NCI-H2029 (cell line): ENCODE measurements around the gene ORMDL2.

ENCODE experiments used
- DNase-seq: peaks from one replicate; lab custom pipeline; 2025; lab: John Stamatoyannopoulos, UW

Gene ORMDL2, protein sequence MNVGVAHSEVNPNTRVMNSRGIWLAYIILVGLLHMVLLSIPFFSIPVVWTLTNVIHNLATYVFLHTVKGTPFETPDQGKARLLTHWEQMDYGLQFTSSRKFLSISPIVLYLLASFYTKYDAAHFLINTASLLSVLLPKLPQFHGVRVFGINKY

DNA sequence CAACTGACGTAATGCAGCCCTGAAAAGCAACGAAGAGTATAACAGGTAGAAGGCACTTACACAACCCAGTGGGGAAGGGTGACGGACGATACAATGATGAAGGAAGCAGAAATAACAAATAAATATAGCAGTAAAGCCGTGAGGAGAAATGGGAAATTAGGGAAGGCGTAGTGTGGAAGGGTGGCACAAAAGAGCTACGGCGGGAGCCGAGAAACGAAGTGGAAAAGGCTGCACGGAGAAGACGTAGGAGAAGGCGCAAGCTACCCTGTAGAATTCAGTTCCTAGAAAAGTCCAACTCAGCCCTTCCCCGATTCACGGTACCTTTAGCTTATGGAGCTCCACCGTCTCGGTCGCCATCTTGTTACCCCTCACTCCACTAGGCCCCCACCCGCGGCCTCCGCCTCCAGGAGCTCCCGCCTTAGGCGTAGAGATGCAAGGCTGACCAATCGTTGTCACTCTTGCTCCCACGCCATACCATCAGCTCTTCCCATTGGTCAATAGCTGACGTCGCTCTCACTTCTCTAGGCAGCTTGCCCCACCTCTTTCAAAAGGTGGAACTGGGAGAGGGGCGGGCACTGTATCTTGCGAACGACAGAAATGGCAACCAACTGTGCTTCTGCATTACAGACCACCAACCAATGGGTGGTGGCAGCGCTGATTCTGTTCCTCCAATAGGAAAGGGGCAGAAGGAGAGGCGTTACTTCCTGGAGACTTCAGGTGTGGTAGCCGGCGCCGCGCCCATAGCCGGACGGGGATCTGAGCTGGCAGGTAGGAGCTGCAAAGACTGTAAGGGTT lies at the start of gene ORMDL2, which contains the start of gene SARNP:
ORMDL2 (plus strand) TSS at position 697 of the 795 bp plus-strand sequence. CDS start 959 bp downstream, outside the sequence.
SARNP (minus strand) TSS at position 380 of the 795 bp plus-strand sequence; CDS start at position 357, 23 bp downstream.
- DNase-seq: peak; percentile 99

DNA sequence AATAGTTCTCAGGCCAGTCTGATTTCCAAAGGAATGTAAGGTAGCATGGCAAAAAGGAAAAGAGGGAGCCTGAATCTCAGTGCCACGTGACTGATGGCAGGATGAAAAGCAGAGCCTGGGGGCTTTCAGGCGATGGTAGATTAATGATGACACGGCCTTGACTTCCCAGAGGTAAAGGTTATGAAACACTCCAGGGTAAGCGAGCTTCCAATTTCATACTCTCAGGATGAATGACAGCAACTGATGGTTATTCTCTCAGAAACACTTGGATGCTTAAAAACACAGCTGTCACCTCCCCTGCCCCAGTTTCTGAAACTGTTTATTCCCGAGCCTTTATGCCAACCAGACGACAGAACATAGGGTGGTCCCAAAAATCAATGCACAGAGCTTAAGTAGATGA lies 46.1 kb upstream of the ORMDL2 start:
- DNase-seq: no peak

DNA sequence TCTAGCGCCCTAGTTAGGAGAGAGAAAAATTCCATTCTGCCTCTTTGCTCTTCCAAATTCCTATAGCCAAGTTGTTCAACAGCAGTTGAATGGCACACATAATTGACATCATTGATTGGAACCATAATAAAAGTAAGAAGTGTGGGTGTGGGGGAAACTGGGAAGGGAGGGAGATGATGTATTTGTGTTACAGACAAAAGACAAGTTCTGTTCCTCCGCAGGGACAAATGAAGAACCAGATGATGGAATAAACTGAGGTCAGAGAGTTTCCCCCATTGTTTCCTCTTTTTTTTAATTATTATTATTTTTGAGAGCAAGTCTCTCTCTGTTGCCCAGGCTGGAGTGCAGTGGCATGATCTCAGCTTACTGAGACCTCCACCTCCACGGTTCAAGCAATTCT lies 40.0 kb upstream of the ORMDL2 start:
- no peak for DNase-seq

DNA sequence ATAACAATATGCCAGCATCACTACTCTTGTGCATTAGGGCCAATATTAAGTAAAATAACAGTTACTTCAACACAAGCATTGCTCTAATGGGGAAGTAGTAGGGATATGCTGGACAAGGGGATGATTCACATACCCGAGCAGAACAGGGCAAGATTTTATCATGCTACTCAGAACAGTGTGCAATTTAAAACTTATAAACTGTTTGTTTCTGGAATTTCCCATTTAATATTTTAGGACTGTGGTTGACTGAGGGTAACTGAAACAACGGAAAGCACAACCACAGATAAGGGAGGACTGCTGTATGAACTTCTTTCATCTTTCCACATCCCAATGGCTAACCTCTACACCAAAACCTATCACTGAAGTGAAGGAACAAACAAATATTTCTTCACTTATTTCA lies 37.2 kb upstream of the ORMDL2 start:
- DNase-seq: no peak

DNA sequence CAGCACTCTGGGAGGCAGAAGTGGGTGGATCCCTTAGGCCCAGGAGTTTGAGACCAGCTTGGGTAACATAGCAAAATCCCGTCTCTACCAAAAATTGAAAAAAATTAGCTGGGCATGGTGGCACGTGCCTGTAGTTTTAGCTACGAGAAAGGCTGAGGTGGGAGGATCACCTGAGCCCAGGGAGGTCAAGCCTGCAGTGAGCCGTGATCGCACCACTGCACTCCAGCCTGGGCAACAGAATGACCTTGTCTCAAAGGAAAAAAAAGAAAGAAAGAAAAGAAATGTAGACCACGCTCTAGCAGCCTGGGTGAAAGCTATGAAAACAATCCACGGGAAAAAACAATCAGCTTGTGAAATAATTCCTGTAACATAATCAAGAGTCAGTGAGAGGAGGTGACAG lies 29.3 kb upstream of the ORMDL2 start:
- no peak for DNase-seq

DNA sequence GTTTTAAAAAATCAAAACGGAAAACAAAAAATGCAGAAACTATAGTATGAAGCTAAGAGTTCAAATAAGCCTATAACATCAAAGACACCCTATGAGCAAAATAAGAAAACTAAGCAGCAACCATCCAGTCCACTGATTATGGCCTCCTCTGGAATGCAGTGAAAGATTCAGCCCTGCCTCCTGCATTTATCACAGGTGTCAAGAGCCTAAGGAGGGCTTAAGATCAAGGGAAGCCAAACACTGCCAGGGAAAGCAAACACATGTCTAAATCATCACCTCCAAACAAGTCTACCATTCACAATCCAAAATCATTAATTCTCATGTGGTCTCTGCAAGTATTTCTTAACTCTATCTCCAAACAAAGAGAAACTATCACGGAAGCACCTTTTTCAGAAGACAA lies 28.7 kb upstream of the ORMDL2 start:
- no peak for DNase-seq

DNA sequence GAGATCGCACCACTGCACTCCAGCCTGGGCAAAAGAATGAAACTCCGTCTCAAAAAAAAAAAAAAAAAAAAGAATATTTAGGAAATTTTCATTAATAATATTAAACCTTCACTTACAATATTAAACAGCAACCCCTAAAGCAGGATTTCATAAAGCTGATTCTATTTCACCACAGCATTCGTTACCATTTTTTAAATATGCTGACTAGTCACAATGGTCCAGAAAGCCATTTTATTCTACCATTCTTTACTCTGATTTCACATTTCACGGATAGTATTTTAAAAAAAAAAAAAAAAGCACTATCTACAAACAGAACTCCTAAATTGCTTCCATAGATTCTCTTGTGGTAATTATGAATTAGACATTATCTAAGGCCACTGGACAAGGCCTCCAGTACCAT lies 27.9 kb upstream of the ORMDL2 start:
- DNase-seq: no peak

DNA sequence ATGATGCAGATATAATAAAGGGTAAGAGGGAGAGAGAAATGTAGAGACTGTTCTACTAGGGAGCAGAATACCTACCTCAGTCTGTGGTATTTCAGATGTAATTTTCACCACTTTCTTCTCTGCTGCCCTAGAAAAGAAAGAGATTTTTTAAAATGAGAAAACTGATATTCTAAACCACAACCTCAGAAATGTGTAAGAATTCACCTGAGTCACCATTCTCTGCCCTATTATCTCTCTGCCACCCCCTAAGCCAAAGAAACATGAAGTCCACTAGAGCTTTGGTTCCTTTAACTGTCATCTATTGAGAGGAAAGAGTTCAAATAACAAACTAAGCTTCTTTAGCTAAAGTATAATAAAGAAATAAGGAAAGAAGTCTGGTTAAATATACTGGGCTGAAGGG lies 21.9 kb upstream of the ORMDL2 start:
- DNase-seq: no peak

DNA sequence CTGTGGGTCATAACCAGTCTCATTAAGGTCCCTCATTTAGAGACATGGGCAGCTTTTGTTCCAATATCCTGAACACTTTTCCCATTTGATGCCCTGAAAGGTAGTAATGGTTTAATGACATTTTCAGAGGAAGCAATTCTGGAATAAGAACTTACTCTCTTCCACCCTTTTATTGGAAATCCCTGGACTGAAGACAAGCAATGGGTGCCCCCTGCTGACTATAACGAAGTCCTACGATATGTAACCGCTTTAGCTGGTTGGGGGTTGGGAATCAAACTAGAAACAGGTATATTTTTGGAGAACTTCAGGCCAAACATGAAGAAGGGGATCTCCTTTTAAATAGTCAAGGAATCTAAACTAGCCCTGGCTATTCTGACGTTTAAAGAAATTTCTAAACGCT lies 20.8 kb upstream of the ORMDL2 start:
- DNase-seq: peak; percentile 19

DNA sequence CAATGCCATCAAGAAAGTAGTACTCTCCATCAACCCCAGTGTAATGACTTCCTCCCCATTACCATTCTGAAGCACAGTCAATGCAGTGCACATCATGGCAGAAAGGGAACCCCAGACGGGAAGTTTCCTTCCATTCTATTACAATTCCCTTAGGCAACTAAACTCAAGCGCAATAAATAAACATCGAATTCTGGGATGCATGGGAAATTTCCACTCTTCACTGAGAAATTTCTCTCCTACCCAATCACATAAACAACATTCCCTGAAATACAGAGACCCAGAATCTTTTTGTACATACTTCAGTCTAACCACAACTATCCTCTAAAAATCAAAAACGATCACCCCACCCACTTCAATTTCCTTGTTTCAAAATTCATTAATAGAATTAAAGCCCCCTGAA lies 20.3 kb upstream of the ORMDL2 start:
- DNase-seq: no peak

DNA sequence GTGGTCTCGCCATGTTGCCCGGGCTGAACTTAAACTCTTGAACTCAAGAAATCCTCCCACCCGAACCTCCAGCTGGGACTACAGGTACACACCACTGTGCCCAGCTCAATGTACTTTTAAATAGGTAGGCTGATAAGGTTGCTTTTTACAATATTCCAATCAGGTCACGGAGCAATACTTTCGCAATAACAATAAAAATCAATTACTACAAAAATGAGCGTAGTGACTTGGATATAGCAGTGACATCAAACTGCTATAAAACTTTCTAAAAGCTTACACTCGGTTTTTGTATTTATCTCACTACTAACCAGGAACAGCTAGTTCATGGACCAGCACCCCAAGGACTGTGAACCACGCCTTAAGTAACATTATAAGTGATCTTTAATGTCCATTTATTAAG lies 10.9 kb upstream of the ORMDL2 start:
- no peak for DNase-seq

DNA sequence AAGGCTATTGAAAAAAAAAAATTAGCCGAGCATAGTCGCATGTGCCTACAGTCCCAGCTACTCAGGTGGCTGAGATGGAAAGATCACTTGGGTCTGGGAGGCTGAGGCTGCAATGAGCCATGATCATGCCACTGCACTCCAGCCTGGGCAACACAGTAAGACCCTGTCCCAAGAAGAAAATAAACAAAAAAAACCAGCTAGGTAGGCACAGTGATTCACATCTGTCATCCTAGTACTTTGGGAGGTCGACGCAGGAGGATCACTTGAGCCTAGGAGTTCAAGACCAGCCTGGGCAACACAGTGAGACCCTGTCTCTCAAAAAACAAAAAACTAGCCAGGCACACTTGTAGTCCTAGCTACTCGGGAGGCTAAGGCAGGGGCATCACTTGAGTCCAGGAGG lies 8.6 kb upstream of the ORMDL2 start:
- DNase-seq: no peak

DNA sequence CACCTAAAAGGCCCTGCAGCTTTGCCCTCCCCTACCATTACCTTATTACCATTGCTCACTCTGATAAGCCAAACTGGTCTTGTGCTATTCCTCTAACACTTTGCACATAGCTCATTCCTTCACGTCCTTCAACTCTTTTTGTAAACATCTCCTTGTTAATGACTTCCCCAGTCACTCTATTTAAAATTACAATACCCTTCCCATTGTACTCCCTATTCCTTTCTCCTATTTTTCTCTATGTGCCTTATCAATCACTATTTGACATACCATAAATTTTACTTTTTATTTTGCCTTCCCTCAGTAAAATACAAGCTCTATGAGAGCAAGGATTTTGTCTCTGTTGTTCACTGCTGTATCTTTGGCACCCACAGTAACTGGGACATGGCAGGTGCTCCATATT lies 5.8 kb upstream of the ORMDL2 start:
- no peak for DNase-seq

DNA sequence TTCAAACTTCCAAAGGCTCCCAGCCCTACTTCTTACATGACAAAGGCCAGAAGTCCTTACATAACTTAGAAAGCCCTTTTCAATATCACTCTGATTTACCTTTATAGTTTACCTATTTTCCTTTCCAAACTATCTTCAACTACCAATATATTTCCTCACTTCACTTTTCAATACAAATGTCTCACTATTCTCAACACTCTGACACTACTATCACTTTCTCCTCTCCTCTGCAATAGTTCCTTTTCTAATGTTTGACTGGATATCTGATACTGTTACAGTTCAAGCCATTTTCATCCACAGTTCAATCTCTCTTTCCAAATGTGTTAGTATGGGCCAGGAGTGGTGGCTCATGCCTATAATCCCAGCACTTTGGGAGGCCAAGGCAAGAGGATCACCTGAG lies 3.6 kb upstream of the ORMDL2 start:
- DNase-seq: no peak

DNA sequence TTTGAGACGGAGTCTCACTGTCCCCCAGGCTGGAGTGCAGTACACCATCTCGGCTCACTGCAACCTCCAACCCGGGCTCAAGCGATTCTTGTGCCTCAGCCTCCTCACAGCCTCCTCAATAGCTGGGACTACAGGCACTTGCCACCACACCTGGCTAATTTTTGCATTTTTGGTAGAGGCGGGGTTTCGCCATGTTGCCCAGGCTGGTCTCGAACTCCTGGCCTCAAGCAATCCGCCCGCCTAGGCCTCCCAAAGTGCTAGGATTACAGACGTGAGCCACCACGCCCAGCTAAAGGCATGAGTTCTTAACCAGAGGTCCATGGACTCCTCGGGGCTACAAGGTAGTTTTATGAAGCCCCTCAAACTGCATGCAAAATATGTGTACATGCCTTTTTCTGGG lies 2.4 kb upstream of the ORMDL2 start:
- no peak for DNase-seq

DNA sequence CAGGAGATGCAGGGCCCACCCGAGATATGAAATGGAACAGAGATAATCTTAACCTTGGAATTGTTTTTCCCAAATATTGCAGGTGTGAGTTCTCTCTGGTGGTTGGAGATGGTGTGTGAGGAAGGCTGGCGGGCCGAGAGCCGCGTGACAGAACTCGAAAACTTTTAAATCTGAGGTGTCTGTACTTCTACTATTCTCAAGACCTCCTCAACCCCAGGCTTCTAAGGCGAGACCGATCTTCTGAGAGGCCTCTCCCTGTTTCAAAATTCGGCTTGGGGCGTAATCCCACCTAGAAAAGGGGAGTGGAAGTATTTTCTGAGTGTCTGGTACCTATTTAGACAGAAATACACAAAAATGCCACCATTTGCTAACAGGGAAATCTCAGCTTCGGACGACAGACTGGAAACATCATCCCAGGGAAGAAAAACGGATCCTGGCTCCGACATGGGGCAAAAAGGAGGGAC lies 928 bp upstream of the ORMDL2 start:
- DNase-seq: no peak

DNA sequence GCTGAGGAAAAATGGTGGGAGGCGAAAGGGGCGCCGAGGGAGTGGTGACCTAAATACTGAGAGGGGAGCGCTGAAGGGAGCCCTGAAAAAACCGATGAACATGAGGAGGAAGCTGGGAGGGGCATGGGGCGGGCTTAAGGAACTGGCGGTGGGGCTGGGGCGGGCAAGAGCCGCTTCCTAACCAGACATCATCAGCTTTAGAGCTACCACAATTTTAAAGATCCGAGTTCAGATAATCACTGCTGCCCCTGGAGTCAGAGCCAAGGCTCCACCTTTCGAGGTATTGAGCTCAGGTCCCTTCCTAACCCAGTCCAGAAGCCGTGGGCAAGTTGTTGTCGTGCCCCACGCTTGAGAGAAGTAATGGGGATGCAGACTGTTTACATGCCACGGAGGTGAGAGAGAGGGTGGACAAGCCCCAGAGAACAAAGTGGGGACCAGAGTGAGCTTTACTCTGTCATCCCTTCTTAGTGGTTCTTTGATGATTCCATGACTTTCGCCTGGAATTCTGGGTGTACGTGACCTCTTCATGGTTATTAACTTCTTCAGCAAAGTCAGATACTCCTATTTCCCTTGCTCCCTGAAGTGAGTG lies 393 bp downstream of the ORMDL2 start:
- DNase-seq: no peak

DNA sequence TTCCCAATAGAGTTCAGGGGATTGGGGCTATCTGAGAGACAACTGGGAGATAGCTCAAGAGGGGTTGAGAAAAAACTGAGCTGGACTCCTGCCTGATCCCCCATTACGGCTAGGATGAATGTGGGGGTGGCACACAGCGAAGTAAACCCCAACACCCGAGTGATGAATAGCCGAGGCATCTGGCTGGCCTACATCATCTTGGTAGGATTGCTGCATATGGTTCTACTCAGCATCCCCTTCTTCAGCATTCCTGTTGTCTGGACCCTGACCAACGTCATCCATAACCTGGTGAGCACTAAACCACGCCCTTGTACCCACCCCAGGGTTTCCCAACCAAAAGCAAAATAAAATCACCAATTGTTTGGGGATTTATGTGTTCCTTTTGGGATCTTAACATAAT lies 1.0 kb downstream of the ORMDL2 start:
- DNase-seq: no peak

DNA sequence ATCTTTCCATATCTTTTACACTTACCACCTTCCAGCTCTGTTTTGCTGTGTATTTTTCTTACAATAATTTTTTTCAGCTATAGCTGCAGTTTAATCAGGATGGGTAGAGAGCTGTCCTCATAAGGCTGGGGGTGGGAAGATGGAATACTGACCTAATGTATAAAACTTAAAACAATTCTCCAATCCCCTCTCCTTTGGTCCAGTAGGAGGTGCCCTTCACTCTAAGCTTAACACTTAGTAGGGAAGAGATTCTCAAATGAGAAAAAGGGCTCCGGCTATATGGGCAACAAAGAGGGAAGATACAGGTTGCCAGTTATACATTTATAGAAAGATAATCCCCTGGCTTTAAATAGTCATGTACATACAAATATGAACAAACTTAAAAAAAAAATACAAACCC lies 2.8 kb downstream of the ORMDL2 start:
- no peak for DNase-seq

DNA sequence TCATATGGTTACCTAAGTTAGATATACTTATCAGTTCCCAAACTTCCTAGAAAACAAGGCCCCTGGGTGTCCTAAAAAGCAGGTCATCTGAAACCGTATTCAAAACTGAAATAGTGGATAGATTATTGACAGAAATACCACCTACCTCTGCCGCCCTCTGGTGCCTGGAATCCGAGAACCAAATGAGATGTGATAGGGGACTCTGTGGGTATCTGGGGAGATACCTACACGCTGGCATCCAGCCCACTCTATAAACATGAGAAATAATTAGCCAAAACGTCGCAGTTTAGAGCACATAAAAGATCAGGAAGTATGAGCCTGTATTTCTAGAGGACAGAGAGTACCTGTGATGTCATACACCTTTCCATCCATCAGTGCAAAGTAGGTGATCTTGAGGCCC lies 4.4 kb downstream of the ORMDL2 start:
- DNase-seq: no peak

DNA sequence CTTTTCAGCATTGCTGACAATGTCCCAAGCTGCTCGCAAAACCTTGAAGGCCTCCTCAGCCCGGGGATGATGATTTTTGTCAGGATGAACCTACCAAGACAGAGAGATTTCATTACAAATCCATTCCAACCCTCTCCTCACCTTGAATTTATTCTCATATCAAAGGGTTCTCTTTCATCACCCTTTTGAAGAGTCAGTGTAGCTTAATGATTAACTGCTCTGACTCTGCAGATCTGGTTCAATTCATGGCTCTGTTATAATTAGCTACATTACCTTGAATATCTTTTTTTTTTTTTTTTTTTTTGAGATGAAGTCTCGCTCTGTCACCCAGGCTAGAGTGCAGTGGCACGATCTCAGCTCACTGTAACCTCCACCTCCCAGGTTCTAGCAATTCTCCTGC lies 5.6 kb downstream of the ORMDL2 start:
- DNase-seq: no peak

DNA sequence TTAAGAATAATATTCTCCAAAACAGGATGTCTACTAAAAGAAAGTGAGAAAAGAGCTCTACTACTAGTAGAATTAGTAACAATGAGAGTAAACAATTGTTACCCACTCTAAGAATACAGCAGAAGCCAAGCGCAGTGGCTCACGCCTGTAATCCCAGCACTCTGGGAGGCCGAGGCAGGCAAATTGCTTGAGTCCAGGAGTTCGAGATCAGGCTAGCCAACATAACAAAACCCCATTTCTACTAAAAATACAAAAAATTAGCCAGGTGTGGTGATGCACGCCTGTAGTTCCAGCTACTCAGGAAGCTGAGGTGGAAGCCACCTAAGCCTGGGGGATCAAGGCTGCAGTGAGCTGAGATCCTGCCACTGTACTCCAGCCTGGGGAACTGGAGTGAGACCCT lies 6.9 kb downstream of the ORMDL2 start:
- DNase-seq: no peak

DNA sequence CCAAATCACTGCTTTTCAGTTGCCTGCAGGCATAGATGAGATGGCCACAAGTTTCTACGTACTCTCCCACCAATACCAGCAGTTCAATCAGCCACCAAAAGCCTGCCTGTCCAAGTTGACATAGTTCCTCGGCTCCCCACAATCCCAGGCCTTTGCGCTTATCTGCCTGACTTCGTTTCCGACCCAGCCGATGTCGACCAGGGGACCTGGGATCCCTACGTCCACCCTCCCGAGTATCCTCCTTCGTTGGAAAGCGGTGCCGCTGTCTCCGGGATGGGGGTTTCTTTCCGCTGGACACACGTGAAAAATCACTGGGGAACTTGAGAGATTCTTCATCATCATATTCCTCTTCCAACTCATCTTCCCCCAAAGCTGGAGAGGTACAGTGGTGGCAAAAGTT lies 10.0 kb downstream of the ORMDL2 start:
- no peak for DNase-seq
